Measurements from ENCODE around the gene SND1. TPM values are rescaled to one million over a fixed set of nuclear protein-coding genes. Genes with fewer than 3 reads are reported as not detected.

SND1 gene
- total and polyA plus RNA-seq, 12 donors = 58.9 to 266 (median 132) TPM

DNA sequence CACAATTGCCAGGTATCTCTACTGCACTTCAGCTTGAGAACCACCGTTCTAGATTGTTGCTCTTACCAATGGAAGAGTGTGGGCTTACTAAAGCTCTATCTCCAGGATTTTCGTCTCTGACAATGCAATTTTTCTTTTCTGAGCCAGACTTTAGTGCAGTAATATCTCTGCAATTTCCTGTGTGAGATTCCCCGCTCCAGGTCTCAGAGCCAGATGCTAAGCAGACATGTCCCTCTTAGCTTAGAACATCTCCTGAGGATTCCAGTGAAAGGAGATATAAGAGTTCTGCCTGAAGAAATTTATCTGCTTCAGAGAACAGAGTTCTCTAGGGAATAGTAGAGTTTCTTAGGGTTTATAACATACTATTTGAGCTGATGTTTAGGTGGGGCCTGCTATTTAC is 82.0 kb downstream of the SND1 start:
- Histone ChIP-seq H3K4me1 (replicated peaks in 1 of 2) (no peaks in the 10 kb centered on the region), H3K27me3 (no peaks in the 10 kb centered on the region), H3K9me3 (replicated peaks in 1 of 3) (no peaks in the 10 kb centered on the region), H3K36me3 (replicated peaks in 1 of 2) (peaks cover 0 to 16% of the 10 kb centered on the region in 2 donors), H3K4me3 (no peak overlapping the region), H3K27ac (no peak overlapping the region)
- WGBS, 4 donors = 84 to 87% (median 85%) methylated on average over 3 of the region's 3 CpGs
- no peak for TF ChIP-seq POLR2A (IDR thresholded peaks at IDR 0.05)
- TF ChIP-seq, protein P1, sequence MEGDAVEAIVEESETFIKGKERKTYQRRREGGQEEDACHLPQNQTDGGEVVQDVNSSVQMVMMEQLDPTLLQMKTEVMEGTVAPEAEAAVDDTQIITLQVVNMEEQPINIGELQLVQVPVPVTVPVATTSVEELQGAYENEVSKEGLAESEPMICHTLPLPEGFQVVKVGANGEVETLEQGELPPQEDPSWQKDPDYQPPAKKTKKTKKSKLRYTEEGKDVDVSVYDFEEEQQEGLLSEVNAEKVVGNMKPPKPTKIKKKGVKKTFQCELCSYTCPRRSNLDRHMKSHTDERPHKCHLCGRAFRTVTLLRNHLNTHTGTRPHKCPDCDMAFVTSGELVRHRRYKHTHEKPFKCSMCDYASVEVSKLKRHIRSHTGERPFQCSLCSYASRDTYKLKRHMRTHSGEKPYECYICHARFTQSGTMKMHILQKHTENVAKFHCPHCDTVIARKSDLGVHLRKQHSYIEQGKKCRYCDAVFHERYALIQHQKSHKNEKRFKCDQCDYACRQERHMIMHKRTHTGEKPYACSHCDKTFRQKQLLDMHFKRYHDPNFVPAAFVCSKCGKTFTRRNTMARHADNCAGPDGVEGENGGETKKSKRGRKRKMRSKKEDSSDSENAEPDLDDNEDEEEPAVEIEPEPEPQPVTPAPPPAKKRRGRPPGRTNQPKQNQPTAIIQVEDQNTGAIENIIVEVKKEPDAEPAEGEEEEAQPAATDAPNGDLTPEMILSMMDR (IDR thresholded peaks at IDR 0.05) = no peak
- no peak for DNase-seq
- intact Hi-C loops (cut with DNase I) = no loop called here

DNA sequence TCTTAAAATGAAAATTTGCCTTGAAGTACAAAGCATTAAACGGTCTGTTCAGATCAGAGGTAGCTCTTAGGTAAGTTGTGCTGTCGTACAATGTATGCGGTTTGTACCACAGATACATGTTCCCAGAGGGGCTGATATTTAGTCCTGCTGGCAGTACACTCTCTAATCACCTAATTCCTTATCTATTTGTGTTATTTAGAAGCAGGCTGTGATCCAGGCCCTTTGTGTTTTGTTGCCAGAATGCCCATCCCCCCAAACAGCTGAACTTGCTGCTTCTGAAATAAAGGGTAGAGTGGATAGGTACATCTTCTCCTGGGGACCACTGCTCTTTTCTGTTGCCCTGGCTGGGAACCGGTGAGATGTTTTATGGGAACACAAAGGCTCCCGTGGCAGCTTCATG is 84.5 kb downstream of the SND1 start:
- intact Hi-C loops (cut with DNase I) = no loop called here
- 82 to 91% (median 89%) methylated on average over 5 of the region's 5 CpGs for WGBS, 4 donors
- H3K4me3 ChIP-seq = no peak overlapping the region
- no peaks in the 10 kb centered on the region for H3K9me3 ChIP-seq (replicated peaks in 1 of 3)
- H3K36me3 ChIP-seq (replicated peaks in 1 of 2) = peaks cover 0 to 6% of the 10 kb centered on the region in 2 donors
- peak in 2 of 7 donors; percentile 11 to 14 for DNase-seq
- no peak overlapping the region for H3K27ac ChIP-seq
- no peaks in the 10 kb centered on the region for H3K4me1 ChIP-seq (replicated peaks in 1 of 2)
- H3K27me3 ChIP-seq = no peaks in the 10 kb centered on the region
- TF ChIP-seq, protein P1 (IDR thresholded peaks at IDR 0.05) = no peak
- no peak for TF ChIP-seq POLR2A (IDR thresholded peaks at IDR 0.05)

DNA sequence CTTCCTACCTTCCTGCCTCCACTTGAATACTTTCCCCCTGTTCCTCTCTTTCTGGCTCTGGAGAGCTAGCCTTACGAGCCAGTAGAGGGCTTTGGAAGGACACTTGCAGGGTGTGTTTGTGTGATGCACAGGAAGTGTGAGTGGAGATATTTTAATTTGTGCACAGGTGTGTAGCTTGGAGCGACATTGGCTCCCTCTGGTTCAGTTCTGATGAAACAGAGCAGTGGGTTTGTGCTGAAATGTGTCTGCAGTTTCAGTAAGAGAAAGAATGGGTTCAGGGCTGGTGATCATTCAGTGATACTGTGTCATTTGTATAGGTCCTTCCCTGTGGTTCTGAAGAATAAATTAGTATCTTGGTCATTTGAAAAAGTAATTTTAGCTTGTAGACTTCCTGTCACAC is 86.9 kb downstream of the SND1 start:
- Histone ChIP-seq H3K27ac (no peak overlapping the region), H3K27me3 (no peaks in the 10 kb centered on the region), H3K4me3 (no peak overlapping the region), H3K4me1 (replicated peaks in 1 of 2) (no peaks in the 10 kb centered on the region), H3K9me3 (replicated peaks in 1 of 3) (no peaks in the 10 kb centered on the region), H3K36me3 (replicated peaks in 1 of 2) (no peaks in the 10 kb centered on the region)
- WGBS, 4 donors = 84 to 95% (median 90%) methylated on average over 2 of the region's 2 CpGs
- TF ChIP-seq, protein P1 (IDR thresholded peaks at IDR 0.05) = no peak
- TF ChIP-seq POLR2A (IDR thresholded peaks at IDR 0.05) = no peak
- no peak for DNase-seq
- intact Hi-C loops (cut with DNase I) = no loop called here

DNA sequence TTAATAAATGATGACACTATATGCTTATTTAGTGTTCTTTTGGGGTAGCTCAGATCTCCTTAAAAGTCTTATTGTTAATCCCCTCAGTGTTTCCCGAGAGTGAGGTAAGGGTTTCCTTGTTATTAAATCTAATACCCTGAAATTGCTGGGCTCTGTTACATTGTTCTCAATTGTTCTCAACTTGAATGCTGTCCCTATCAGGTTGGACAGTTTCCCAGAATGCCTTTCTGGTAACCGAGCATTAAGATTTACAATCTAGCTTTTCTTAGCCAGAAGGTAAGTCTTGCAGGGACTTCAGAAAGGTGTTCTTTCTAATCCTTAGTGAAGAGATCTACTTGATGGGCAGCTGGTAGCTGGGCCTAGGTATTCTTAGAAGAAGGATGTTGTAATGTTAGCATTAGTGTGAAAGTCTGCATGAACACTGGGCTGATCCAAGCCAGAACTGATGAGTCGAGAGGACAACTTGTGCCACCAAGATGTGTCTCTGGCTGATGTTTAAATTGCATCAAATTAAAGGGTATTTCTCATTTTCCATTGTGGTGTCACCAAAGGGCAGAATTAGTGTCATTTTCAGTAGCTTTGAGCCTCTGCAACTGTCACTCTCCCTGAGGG is 89.9 kb downstream of the SND1 start:
- no peaks in the 10 kb centered on the region for H3K4me1 ChIP-seq (replicated peaks in 1 of 2)
- no peaks in the 10 kb centered on the region for H3K9me3 ChIP-seq (replicated peaks in 1 of 3)
- no peaks in the 10 kb centered on the region for H3K27me3 ChIP-seq
- DNase-seq = no peak
- intact Hi-C loops (cut with DNase I) = no loop called here
- no peak overlapping the region for H3K4me3 ChIP-seq
- H3K36me3 ChIP-seq (replicated peaks in 1 of 2) = no peaks in the 10 kb centered on the region
- no peak overlapping the region for H3K27ac ChIP-seq
- WGBS, 4 donors = 63 to 83% (median 73%) methylated on average over 3 of the region's 3 CpGs
- no peak for TF ChIP-seq POLR2A (IDR thresholded peaks at IDR 0.05)
- TF ChIP-seq, protein P1 (IDR thresholded peaks at IDR 0.05) = no peak
